NCI-H2029 treated with DMSO at 0.1 percent for 48 hours (cell line): Measurements from ENCODE around the gene KIRREL3.

Source experiments
- DNase-seq: peaks from one replicate; lab custom pipeline; 2025; lab: John Stamatoyannopoulos, UW

Gene KIRREL3

DNA sequence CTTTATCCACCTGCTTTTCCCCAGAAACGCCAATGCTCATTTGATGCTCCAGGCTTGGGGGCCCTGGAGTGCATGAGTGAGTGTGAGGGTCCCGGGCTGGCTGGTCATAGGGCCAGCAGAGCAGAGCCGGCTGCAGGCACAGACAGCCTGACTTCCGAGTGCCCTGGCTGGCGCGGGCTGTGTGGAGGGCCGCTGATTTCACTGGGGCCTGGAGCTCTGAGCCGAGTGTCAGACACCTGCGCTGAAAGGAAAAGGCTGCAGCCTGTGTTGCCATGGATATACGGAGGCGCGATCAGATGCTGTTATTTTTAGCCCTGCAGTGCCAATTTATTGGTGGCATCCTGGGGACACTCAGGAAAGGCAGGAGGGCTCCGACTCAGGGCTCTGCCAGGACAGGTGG, 557.5 kb downstream of the KIRREL3 start:
- DNase-seq, result no peak

DNA sequence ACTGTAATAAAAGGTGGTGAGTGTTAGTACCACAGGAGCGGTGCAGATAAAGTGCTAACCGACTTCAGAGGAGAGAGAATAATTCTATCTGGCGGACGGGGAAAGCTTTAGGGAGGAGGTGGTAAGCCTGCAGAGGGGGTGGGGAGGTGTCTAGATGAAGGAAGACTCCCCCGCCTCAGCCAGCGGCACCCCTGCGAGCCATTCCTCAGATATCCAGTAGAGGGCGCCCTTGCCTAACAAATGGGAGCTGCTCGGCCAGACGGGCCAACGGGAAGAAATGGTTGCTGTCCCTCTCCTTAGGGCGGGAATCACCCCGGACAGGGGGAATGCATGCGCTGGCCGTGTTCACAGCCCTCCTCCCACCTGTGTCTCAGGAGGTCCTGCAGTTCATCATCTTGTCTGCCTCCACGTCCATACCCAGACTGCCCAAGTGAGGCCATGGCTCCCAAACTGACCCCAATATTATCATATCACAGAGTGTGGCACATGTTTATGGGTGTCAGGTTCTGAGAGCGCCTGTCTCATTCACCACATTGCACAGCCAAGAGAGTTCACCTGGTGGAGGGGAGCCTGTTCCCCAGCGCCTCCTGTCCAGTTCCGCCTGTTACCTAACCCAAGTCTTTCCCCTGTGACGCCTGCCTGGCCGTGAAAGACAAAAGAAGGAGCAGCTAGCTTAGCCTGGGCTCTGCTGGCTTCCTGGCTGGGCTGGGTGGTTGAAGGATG, 559.6 kb downstream of the KIRREL3 start:
- peak; percentile 84 for DNase-seq

DNA sequence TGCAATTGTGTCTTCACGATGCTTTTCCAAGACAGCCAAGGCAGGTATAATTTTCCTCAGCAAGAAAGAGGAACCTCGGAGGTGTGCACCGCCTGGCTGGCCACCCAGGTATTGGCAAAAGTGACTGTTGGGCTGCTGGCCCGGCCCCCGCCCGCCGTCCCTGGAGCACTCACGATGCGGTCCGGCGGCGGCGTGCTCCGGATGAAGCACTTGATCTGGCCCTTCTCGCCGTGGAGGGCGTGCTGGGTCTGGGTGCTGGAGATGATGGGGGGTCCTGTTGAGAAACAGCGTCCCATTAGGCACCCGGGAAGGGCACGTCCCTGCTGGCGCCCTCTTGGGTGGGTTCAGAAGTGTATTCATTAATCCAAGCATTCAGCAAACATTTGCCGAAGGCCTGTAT, 560.3 kb downstream of the KIRREL3 start:
- no peak for DNase-seq

DNA sequence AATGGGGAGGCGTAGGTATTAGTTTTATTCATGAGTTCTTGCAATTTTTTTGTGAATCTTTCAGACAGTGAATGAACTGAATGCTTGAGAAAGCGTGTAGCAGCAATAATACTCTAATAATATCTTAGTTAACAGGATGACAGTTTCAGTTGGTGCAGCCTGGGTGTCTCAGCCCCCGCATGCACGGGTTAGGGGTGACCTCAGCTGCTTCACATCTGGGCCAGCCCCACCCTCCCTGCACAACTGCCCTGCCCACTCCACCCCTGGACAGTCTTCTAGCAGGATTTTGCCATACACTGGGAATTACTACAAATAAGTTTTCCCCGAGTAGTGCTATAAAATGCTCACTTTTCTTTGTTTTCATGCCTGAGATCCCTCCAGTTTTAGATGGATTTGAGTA, 561.9 kb downstream of the KIRREL3 start:
- no peak for DNase-seq

DNA sequence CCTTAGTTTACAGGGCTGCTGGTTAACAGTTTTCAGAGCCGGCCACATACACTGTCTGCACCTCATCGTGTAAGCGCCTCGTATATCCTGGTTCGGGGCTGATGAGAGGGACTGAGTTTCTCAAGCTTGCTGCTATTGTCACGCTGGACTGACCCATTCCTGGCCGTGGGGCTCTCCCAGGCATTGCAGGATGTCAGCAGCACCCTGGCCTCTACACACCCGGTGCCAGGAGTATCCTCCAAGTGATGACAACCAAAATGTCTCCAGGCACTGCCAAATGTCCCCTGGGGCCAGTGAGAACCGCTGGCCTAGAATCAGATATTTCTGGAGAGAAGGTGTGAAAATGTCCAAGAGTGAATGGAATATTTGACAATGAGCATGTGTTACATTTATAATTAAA, 562.3 kb downstream of the KIRREL3 start:
- no peak for DNase-seq

DNA sequence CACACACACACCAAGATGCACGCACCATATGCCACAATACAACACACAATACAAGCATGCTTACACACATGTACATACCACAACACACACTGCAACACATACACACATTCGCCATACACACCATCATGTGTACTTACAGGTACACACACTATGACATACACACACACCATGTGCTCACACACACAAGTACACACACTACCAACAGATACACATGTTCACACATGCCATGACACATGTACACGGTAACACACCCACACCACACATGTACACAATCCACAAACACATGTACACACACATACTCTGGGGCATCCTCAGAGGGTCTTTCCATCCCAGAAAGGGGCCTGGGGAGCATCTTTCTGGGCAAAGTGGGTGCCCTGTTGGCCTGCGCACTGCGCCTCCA, 562.8 kb downstream of the KIRREL3 start:
- DNase-seq, result no peak

DNA sequence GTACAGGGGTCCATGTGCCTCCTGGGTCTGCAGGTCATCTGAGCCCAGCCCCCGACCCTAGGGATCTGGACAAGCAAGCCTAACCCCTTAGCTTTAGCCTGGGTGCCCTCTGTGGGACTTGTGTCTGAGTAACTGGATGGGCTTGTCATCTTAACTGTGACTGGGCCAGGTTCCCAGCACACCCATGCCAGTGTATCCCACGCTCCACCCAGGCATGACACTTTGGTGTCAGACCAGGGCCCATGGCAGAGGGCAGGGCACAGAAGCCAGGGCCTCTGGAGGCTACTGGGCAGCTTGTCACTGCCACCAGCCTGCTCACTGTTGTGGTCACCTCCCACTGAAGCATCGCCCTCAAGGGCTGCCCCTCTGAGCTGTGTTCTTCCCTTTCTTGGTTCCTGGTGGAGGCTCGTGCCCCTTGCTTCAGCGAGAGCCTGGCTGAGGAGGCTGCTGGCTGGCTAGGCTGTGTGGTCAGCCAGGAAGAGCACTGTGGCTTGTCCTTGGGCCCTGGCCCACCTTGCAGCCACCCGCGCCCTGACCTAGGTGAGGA, 564.3 kb downstream of the KIRREL3 start:
- DNase-seq, result no peak

DNA sequence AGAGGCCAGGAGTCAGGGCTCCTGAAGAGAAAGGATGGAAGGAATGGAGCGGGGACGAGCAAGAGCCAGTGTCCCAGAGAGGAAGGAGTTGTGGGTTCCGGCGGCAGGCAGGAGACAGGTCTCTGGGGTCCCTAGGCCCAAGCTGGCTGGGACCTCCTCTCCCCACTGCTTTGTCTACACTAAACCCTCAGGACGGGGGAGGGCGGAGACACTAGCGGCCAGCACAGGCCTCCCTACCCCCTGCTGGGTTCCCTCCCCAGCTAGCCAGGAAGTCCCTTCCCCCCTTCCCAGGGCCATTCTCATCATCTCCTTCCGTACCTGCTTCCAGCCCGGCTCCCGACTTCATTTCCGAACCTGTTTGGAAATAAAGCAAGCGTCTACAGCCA, 565.6 kb downstream of the KIRREL3 start:
- no peak for DNase-seq

DNA sequence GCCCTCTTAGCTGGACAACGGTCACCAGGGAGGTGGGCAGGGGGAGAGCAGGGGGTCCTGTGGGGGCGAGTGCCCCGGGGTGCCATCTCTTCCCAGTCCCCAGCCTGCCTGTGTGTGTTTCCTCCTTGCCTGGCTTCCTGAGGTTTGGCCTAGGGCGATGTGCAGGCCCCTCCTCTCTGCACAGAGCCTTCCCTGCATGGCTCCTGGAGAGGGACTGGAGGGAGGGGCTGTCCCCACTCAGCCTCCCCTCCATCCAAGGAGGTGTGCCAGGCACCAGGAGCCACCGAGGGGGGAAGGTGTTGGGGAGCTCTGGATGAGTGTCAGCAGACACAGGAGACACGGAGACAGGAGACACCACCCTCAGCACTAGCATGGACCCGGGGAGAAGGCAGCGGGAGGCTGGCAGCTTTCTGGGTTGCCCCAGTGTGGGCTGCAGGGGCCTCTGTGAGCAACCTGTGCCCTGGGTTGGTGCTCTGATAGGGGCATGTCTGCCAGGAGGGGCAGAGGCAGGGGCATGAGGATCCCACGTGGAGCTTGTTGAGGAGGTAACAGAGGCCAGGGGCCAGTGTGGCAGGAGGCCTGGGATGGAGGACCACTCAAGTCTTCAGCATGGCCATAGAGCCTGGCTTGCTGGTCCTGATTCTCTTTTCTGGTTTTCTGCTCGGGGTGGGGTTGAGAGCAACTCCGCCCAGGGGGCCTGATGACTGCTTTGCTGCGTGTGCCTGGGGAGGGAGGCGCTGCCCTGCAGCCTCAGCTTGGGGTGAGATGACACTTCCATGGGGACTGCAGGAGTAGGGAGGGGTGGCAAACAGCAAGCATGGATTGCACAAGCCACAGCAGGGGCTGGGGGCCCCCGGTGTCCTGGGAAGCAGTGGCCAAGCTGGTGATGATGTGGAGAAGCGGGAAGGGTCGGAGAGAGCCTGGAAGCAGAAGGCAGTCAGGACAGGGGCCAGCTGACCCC, 566.3 kb downstream of the KIRREL3 start:
- no peak for DNase-seq

DNA sequence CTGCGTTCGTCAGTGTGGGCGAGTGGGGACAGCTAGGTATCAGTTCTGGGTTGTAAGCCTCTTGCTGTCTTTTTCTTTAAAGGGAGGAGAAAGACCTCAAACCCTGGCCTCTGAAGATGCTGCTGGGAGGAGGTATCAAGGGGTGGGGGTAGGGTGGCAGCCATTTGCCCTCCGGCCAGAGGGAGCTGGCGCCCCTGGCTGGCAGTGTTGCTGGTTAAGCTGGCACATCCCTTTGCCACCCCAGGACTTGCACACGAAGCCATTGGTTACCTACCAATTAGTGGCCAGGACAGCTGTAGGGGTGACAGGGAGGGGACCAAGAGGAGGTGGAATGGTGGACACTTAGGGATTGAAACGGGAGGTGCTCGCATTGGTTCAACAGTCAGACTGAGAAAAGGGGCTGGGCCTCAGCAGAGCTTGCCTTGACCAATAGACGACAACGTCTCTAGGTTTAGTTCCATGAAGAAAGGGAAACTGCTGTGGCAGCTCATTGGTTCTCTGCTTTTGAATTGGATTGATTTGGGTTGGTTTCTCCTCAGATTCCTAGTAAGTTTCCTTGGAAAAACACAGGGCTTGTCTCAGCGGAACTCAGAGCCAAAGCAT, 567.2 kb downstream of the KIRREL3 start:
- DNase-seq, result no peak

DNA sequence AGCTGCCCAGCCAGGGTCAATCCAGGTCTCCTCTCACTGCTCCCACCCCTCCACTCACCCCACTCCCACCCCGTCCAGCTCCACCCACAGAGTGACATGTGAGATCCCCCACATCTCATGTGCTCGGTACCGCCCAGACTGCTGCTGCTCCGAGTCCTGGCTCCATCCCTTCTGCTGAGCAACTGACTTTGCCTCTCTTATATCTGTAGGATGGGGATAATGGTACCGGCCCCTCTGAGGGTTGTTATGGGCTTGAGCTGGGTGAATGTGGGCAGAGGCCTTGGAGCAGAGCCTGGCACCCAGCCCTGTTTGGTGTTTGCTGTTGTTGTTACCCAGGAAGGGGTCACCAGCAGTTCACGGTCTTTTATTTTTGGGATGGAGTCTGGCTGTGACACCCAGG, 568.0 kb downstream of the KIRREL3 start:
- no peak for DNase-seq

DNA sequence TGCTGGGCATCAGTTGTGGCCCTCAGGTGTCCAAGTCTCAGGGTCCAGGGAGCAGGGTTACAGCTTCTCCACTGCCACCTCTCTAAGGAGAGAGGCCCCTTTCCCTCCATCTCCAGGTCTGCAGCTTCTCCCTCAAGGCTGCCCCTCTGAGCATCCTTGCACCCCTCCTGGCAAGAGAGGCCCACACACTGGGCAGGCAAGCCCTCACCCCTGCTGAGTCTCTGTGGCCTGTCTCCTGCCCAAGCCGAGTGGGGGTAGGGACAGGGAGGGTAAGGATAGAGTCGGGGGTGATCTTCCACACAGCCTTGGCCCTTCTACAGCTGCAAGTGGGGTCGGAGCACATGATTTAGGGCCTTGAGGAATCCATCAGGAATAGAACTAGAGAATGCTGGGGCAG, 568.5 kb downstream of the KIRREL3 start:
- no peak for DNase-seq

DNA sequence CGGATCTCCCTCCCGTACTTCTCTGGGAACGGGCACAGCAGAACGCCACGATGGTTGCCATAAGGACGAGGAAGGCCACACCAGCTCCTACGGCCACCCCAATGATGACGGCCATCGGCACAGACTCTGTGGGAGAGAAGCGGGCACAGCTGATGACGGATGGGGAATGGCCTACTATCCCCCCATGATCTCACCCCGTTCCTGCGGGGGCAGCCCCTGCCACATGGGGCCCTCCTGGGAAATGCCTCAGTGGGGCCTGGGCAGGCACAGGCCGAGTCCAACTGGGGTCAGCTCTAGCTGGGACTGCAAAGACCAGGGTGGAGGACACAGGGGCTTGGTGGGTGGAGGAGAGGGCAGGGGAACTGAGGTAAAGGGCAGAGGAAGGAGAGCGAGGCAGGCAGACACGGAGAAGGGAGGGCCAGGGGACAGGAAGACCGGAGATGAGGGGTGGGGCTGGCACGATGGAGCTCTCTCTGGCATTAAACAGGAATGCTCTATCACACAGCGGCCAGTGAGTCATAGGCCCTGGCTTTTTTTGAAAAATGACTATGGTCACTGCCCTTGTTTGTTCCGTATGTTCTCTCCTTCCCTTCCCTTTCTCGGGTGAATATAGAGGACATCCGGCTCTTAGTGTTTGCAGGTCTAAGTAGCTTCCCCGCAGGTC, 569.0 kb downstream of the KIRREL3 start:
- DNase-seq, result no peak

DNA sequence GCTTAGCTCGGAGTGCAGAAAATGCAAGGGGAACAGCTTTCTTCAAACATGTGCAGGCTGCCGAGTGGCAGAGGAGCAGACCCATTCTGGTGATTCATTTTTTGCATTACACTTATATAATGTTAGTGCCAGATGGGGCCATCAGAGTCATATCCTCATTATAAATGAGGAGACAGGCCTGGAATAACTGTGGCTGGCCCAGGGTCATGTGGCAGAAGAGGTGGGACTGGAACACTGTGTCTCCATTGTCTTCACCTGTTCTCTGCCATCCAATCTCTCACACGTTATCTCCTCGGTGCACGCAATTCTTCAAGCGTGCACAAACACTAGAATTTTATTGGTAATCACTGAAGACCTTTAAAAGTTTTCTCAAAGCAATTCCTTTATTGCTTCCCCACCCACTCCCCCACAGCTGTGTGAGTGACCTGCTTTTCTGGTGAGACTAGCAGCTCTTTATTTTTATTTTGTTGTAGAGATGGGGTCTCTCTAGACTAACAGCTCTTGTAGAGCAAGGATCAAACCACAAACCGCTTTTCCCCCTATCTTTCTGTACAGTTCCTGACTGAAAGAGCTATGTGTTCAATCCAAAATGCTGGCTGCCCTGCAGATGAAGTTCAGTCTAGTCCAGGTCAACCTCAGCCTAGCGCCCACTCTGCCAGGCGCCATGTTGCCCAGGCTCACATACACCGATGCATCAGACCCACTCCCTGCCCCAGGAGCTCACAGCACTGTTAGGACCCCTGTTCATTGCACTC, 569.8 kb downstream of the KIRREL3 start:
- DNase-seq, result no peak

DNA sequence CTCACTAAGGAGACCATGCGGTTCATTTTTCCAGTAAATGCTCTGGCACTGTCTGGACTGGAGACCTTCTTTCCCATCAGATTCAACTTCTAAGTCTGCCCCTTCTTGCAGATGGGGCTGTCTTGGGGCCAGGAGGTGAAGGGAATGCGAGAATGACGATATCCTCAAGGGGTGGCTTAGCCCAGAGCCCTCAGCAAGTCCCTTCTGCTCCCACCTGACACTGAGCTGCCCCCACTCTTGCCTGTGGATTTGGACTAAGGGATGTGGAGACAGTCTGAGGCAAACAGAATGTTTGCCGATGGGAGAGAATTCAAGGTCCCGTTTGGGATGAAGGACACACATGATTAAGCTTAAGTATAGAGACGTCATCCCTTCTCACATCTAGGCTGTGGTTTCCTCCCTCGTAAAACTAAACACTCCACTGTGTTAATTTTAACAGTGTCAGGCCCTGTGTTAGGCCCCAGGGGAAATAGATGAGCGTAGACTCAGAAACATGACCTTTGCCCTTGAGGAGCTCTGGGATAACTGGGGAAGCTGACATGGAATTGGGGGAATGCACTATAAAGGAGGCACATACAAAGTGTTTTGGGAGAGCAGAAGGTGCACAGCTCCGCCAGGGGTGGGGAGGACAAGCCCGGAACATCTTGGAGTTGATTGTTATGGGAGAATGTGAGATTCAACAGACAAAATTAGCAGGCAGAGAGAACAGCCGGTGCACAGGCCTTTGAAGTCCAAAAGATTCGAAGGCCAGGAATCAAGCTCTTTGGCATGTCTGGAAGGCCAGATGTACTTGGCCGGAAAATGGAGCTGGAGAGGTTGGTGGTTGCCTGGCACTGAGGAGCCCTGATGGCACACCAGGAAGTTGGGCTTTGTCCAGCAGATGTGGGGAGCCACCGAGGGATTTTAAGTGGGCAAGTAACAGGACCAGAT, 573.5 kb downstream of the KIRREL3 start:
- no peak for DNase-seq

DNA sequence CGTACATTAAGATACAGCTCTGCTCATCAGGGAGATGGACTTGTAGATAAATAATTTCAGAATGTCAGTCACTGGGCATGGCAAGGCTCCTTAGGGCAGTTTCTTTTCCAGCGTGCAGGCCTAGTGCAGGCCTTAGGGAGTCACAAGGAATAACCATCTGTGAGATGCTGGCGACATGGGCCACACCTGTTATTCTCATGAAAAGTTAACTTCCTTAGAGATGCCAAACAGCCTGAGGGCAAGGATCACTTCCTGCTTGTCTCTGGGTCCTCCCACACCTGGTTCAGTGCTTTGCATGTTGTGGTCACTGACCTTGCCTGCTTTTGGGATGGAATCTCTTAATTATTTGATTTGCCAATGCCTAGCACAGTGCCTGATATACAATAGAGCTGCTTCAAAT, 574.5 kb downstream of the KIRREL3 start:
- no peak for DNase-seq

DNA sequence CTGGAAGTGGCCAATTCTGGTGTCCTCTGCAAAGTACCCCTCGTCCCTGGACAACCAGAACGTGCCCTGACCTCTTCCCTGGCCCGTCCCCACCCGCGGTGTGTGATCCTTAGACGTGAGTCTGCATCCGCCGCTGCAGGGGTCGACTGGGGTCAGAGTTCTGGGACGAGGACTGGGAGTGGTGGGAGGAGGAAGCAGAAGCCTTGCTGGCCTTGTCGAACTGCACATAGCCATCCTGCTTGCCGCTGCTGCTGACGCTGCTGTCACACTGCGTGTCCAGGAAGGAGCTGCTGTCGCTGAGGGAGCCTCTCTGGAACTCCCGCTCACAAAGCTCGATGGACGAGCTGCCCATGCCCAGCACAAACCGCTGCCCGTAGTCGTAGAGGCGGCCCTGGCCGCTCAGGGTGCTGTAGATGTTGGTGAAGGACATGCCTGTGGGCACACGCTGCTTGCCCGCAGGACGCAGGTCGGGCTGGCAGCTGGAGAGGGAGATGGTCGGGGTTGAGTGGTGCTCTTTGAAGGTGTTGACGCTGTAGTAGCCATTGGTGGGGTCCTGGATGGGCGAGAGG, 576.0 kb downstream of the KIRREL3 start:
- no peak for DNase-seq

DNA sequence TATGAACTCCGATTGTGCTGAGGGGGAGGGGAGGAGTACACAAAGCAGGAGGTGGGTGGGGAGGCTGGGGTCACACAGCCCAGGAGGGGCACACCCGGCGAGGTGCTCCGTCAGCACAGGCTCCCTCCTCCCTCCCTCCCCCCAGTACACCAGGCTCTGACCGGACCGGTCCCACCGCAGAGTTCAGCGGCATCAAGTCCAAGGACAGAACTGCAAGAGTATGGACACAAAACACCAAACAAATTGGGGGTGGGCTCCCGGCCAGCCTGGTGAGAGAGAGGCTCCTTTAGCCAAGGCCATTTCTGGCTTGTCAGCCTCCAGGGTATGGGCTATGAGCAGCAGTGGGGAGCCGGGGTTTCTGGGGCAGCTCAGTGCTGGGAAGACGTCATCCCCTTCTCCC, 576.8 kb downstream of the KIRREL3 start:
- DNase-seq, result no peak

DNA sequence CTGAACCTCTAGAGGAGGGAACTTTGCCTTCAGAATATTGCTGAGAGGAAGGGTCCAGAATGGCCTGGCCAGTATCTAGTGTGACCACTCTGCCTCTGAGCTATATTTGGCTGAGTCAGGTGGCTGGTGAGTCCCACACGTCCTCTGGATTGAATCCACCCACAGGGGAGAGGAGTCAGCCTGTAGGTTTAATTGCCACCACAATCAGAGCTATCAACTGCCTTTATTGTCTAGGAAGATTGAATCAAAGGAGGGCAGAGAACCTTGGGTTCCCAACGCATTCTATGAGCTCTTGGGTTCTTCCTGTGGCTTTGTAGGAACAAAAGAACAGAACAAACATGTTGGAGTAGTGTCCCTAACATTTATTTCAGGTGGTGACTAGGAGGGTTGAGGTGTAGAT, 577.4 kb downstream of the KIRREL3 start:
- DNase-seq, result no peak

DNA sequence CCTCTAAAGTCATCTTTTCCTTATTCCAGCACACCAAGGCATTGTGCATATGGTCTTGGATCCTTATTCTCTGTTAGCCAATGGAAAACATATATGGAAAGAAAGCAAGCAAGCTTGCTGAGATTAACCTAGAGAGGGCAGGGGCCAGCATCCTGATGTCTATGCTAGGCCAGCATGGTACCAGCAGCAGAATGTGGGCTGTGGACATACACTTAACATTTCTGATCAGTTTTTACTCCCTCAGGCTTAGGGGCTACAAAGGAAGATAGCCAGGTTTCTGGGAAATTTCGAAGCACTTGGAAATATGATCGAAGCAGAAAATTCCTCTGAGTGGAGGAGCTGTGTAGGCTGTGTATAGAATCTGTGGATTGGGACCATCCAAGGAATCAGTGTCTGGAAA, 578.1 kb downstream of the KIRREL3 start:
- DNase-seq, result no peak
